Gastroesophageal sphincter (tissue), 4 donors: ENCODE measurements around the gene FOLR3. TPM values are rescaled to one million over a fixed set of nuclear protein-coding genes. Genes with fewer than 3 reads are reported as not detected.
"Not testable (repeated sequence)": the region's sequence is repeated elsewhere in the genome, so short reads cannot be mapped to it uniquely, and the experiment has no call there.

Source experiments
- ATAC-seq: fragments of 150-250 bp; one replicate; pipeline ENCODE4 v1.9.1; 2016; ENCODE audit warnings: mild to moderate bottlenecking, moderate library complexity
- H3K27ac ChIP-seq, 4 donors: fragments of 200-600 bp; sonication (generic) in 3 of 4; 1 replicate in 3 of 4; 2 replicates in 1 of 4; pipeline ENCODE4 v1.5.1; 2016 to 2019
- H3K27me3 ChIP-seq: fragments of 200-600 bp; sonication (generic); one replicate; pipeline ENCODE4 v1.5.1; 2019
- H3K36me3 ChIP-seq, 2 donors: fragments of 200-600 bp; sonication (generic); one replicate each; pipeline ENCODE4 v1.5.1; 2019; ENCODE audit warnings: control low read depth in 1 of 2
- H3K4me1 ChIP-seq, 3 donors: fragments of 200-600 bp; sonication (generic); 1 replicate in 2 of 3; 2 replicates in 1 of 3; pipeline ENCODE4 v1.5.1; 2016 to 2019; ENCODE audit warnings: control low read depth in 2 of 3
- H3K4me3 ChIP-seq, 2 donors: fragments of 200-600 bp; sonication (generic); one replicate each; pipeline ENCODE4 v1.5.1; 2019; ENCODE audit warnings: mild to moderate bottlenecking in 1 of 2, moderate library complexity in 1 of 2
- H3K9me3 ChIP-seq, 3 donors: fragments of 200-600 bp; sonication (generic); one replicate each; pipeline ENCODE4 v1.5.1; 2017 to 2019; ENCODE audit warnings: control low read depth in 2 of 3
- EP300 ChIP-seq: sonication (generic); formaldehyde crosslinking; IDR thresholded peaks from one replicate; pipeline ENCODE4 v1.6.1; 2017; ENCODE audit warnings: antibody characterized with exemption, mild to moderate bottlenecking
- POLR2A ChIP-seq, 2 donors: fragments of 450-650 bp; IDR thresholded peaks; one replicate each; pipeline ENCODE4 v1.6.1; 2017; ENCODE audit warnings: antibody characterized with exemption in 2 of 2, mild to moderate bottlenecking in 2 of 2, moderate library complexity in 1 of 2
- POLR2AphosphoS5 ChIP-seq: sonication (generic); formaldehyde crosslinking; IDR thresholded peaks from one replicate; pipeline ENCODE4 v1.6.1; 2017; ENCODE audit warnings: antibody characterized with exemption
- WGBS, 2 donors: methylation state at CpG; one replicate each; pipeline ENCODE4 v1.1.5; 2018; ENCODE audit warnings: low coverage in 1 of 2; 5-methylcytosine and 5-hydroxymethylcytosine counted together
- total RNA-seq, 4 donors: library from RNA; depleted of rRNA; stranded (reverse); fragments of >200 nt; gene quantifications; one replicate each; pipeline ENCODE4 v1.1.0, GENCODE V29; 2016
- TF ChIP-seq, protein P1 (sequence below), 4 experiments: fragments of 200-600 bp in 2 of 4; fragments of 450-650 bp in 2 of 4; sonication (generic) in 1 of 4; IDR thresholded peaks; one replicate each; pipeline ENCODE4 v1.5.1; 2017 to 2019; ENCODE audit warnings: antibody characterized with exemption in 4 of 4, mild to moderate bottlenecking in 2 of 4, moderate library complexity in 2 of 4

FOLR3 gene
- under 1 TPM in 1 of 4 donors, not detected in 3; 0.96 TPM for total RNA-seq

DNA sequence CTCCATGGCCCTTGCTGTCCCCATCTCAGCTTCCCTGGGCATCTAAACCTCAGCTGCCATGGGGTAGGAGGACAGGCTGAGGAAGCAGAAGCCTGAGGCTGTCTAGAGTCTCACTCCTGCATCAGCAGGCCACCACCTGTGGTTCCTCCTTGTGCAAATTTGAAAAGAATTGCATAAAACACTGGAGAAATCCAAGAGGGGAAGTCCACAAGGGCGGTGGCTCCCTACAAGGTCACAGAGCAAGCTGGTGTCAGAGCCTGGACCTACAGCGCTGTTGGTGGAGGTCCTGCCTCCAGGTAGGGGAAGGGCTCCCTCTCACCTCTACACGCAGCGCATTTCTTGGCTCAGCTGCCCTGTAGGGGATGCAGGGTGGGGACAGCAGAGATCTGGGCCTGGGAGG lies at the start of gene FOLR3:
FOLR3 (plus strand) TSS at position 253 of the 400 bp plus-strand sequence. CDS start 228 bp downstream, outside the sequence.
- not testable (repeated sequence) for H3K9me3 ChIP-seq, H3K4me1 ChIP-seq, H3K27ac ChIP-seq, H3K4me3 ChIP-seq, H3K36me3 ChIP-seq
- WGBS, 2 donors, result 100% methylated on average over 2 of the region's 4 CpGs; no CpG with 5 or more reads in 1 of the 2 donors
- peaks cover 12% of the 10 kb centered on the region for H3K27me3 ChIP-seq
- ATAC-seq, result peak; percentile 43

DNA sequence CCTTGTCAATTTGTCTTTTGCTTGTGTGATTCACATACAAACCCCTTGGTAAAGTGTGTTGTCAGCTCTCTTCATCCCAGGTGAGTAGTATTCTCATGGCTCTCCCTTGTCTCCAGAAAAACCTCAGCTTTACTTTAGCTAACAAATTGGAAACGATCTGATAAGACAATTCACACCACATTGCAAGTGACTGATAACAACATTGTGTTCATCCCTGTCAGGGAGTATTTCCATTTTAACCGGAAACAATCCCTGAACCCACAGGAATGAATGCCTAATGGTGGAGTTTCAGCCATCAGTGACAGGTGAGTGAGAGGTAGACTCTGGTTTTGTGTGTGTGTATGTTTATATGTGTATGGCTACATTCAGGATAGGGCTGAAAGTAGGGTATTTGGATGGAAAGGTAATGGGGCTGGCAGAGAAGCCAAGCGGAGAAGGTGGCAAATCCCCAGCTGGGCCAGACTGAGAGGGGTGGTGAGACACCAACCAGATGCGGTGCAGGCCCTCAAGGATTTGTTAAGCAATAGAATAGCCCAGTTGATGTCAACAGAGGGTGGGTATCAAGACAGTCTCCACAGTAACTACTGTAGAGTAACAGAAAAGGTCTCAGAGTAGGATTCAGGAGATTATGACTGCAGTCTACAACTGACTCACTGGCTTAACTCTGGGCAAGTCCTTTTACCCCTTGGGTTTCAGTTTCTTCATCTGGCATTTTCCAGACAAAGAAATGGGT lies 47.3 kb upstream of the FOLR3 start:
- 78 to 84% methylated on average over 4 of the region's 4 CpGs for WGBS, 2 donors
- Histone ChIP-seq H3K36me3 (peaks cover 0 to 31% of the 10 kb centered on the region in 2 donors), H3K27me3 (no peaks in the 10 kb centered on the region), H3K4me1 (peaks cover 0 to 14% (median 3%) of the 10 kb centered on the region in 3 donors), H3K27ac (no peak overlapping the region), H3K9me3 (no peaks in the 10 kb centered on the region), H3K4me3 (no peak overlapping the region)
- TF ChIP-seq POLR2AphosphoS5 (no peak), POLR2A (IDR thresholded peaks at IDR 0.05) (no peak), EP300 (no peak)
- TF ChIP-seq, protein P1, sequence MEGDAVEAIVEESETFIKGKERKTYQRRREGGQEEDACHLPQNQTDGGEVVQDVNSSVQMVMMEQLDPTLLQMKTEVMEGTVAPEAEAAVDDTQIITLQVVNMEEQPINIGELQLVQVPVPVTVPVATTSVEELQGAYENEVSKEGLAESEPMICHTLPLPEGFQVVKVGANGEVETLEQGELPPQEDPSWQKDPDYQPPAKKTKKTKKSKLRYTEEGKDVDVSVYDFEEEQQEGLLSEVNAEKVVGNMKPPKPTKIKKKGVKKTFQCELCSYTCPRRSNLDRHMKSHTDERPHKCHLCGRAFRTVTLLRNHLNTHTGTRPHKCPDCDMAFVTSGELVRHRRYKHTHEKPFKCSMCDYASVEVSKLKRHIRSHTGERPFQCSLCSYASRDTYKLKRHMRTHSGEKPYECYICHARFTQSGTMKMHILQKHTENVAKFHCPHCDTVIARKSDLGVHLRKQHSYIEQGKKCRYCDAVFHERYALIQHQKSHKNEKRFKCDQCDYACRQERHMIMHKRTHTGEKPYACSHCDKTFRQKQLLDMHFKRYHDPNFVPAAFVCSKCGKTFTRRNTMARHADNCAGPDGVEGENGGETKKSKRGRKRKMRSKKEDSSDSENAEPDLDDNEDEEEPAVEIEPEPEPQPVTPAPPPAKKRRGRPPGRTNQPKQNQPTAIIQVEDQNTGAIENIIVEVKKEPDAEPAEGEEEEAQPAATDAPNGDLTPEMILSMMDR (IDR thresholded peaks at IDR 0.05), result no peak
- ATAC-seq, result no peak

DNA sequence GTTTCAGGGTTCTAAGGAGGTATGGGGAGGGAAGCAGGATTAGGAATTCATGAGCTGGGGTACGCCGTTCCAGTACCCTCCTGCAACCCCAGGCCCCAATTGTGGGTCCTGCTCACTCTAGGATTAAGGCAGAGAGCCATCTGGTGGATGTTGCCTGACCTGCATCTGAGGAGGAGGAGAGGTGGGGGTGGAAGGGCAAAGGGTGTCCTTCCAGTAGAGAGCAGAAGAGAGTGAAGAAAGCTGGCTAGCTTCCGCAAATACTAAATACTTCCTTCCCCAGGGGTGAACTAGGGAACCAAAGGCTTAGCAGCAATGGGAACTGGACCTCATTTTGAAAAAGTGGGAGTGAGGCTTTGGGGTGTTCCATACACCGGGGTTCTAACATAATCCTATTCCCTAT lies 44.2 kb upstream of the FOLR3 start:
- H3K4me1 ChIP-seq, result peaks cover 0 to 14% (median 3%) of the 10 kb centered on the region in 3 donors
- H3K36me3 ChIP-seq, result peaks cover 0 to 62% of the 10 kb centered on the region in 2 donors
- no peak for TF ChIP-seq EP300
- TF ChIP-seq POLR2A (IDR thresholded peaks at IDR 0.05), result no peak
- TF ChIP-seq POLR2AphosphoS5, result peak; percentile 31
- TF ChIP-seq, protein P1 (IDR thresholded peaks at IDR 0.05), result peak; percentile 70 to 94 (median 90)
- 21 to 35% methylated on average over 2 of the region's 4 CpGs for WGBS, 2 donors
- peak overlapping the region in 3 of 4 donors; percentile 44 to 66 (median 60) for H3K27ac ChIP-seq
- ATAC-seq, result peak; percentile 85
- H3K4me3 ChIP-seq, result no peak overlapping the region
- H3K27me3 ChIP-seq, result no peaks in the 10 kb centered on the region
- no peaks in the 10 kb centered on the region for H3K9me3 ChIP-seq

DNA sequence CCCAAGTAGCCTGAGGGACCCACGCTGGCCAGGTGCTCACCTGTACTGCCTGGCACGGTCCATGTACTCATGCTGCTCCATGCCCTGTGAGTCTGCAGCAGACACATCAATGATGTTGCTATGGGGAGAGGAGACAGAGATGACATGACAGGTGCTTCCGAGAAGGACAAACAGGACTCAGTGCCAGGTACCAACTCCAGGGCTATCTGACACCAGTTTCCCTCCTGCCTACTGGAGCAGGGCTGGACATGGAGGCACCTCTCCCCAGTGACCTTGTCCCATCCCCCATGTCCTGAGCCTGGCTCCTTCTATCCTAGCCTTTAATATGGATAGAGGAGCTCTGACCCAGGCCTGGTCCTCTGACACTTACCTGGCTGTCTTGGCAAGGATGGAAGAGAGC lies 36.8 kb upstream of the FOLR3 start:
- no peak overlapping the region for H3K27ac ChIP-seq
- H3K4me1 ChIP-seq, result peaks cover 0 to 47% (median 24%) of the 10 kb centered on the region in 3 donors
- no peaks in the 10 kb centered on the region for H3K27me3 ChIP-seq
- no peaks in the 10 kb centered on the region for H3K9me3 ChIP-seq
- WGBS, 2 donors, result no CpG with 5 or more reads among the region's 3 CpGs
- H3K36me3 ChIP-seq, result peaks cover 2 to 67% of the 10 kb centered on the region in 2 donors
- H3K4me3 ChIP-seq, result no peak overlapping the region
- ATAC-seq, result no peak
- TF ChIP-seq EP300, result no peak
- no peak for TF ChIP-seq POLR2AphosphoS5
- TF ChIP-seq, protein P1 (IDR thresholded peaks at IDR 0.05), result no peak
- no peak for TF ChIP-seq POLR2A (IDR thresholded peaks at IDR 0.05)

DNA sequence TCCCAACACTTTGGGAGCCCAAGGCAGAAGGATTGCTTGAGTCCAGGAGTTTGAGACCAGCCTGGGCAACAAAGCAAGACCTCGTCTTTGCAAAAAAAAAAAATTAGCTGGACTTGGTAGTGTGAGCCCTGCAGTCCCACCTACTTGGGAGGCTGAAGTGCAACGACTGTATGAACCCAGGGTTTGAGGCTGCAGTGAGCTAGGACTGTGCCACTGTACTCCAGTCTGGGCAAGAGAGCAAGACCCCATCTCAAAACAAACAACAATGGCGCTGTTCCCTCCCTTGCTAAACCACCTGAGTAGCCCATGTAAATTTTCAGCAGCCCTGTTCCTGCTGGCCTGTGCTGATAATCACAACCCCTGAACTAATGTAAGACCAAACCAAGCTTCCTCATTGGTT lies 35.5 kb upstream of the FOLR3 start:
- Histone ChIP-seq H3K36me3 (peaks cover 2 to 55% of the 10 kb centered on the region in 2 donors), H3K9me3 (no peaks in the 10 kb centered on the region), H3K4me1 (peaks cover 0 to 52% (median 24%) of the 10 kb centered on the region in 3 donors), H3K27me3 (no peaks in the 10 kb centered on the region), H3K27ac (no peak overlapping the region), H3K4me3 (no peak overlapping the region)
- TF ChIP-seq, protein P1 (IDR thresholded peaks at IDR 0.05), result no peak
- TF ChIP-seq POLR2A (IDR thresholded peaks at IDR 0.05), result no peak
- no peak for TF ChIP-seq POLR2AphosphoS5
- no peak for TF ChIP-seq EP300
- WGBS, 2 donors, result 57 to 83% methylated on average over 1 to 3 of the region's 3 CpGs
- no peak for ATAC-seq
